SU-DHL-6 (cell line): ENCODE results near the gene CLEC18C.
"Not testable (repeated sequence)": the region's sequence is repeated elsewhere in the genome, so short reads cannot be mapped to it uniquely, and the experiment has no call there.

ENCODE experiments used
- H2AFZ ChIP-seq: fragments of 200-600 bp; sonication (generic); 2 replicates; pipeline ENCODE4 v1.6.1; 2014; ENCODE audit warnings: low read depth, mild to moderate bottlenecking, moderate library complexity, mixed read lengths, antibody characterized with exemption, low read length; ENCODE audit not compliant: severe bottlenecking
- H3F3A ChIP-seq: fragments of 200-600 bp; shearing (Covaris generic); 2 replicates; pipeline ENCODE4 v1.6.0; 2016; ENCODE audit warnings: antibody characterized with exemption, mild to moderate bottlenecking; ENCODE audit not compliant: insufficient read depth
- H3K27ac ChIP-seq: fragments of 200-600 bp; sonication (generic); 2 replicates; pipeline ENCODE4 v1.5.1; 2016; ENCODE audit warnings: low read depth, mild to moderate bottlenecking, low read length, moderate library complexity, mixed read lengths
- H3K27me3 ChIP-seq: fragments of 200-600 bp; sonication (generic), shearing (Covaris generic); 2 replicates; pipeline ENCODE4 v1.6.0; 2014; ENCODE audit warnings: mild to moderate bottlenecking, low read length
- H3K36me3 ChIP-seq: fragments of 200-600 bp; sonication (generic); 2 replicates; pipeline ENCODE4 v1.6.1; 2014; ENCODE audit warnings: mild to moderate bottlenecking, low read length, mixed read lengths
- H3K4me2 ChIP-seq: fragments of 300-600, 200-600 bp; shearing (Covaris generic), sonication (generic); 2 replicates; pipeline ENCODE4 v1.6.0; 2014; ENCODE audit warnings: low read length, low read depth, mild to moderate bottlenecking; ENCODE audit not compliant: poor library complexity, severe bottlenecking
- H3K4me3 ChIP-seq: fragments of 200-600 bp; sonication (generic); 2 replicates; pipeline ENCODE4 v1.5.1; 2014; ENCODE audit warnings: antibody characterized with exemption, low read length, mild to moderate bottlenecking, mixed read lengths; ENCODE audit not compliant: insufficient read depth, poor library complexity, severe bottlenecking
- H3K79me2 ChIP-seq: fragments of 200-600 bp; sonication (generic); 2 replicates; pipeline ENCODE4 v1.6.1; 2014; ENCODE audit warnings: mild to moderate bottlenecking, low read length, moderate library complexity; ENCODE audit not compliant: insufficient read depth
- H3K9ac ChIP-seq: fragments of 200-600 bp; sonication (generic); 2 replicates; pipeline ENCODE4 v1.7.0; 2014; ENCODE audit warnings: mild to moderate bottlenecking, low read length
- H3K9me2 ChIP-seq: fragments of 200-600 bp; sonication (generic); replicated peaks from 2 replicates; pipeline ENCODE4 v1.6.1; 2014; ENCODE audit warnings: low read length; ENCODE audit not compliant: insufficient read depth
- H3K9me3 ChIP-seq: fragments of 200-600 bp; sonication (generic); 2 replicates; pipeline ENCODE4 v1.6.1; 2014; ENCODE audit warnings: low read length, mixed read lengths; ENCODE audit not compliant: insufficient read depth
- H4K20me1 ChIP-seq: fragments of 200-600 bp; sonication (generic); 2 replicates; pipeline ENCODE4 v1.6.1; 2014; ENCODE audit warnings: low read depth, mild to moderate bottlenecking, antibody characterized with exemption, low read length, moderate library complexity, mixed read lengths

Gene CLEC18C

DNA sequence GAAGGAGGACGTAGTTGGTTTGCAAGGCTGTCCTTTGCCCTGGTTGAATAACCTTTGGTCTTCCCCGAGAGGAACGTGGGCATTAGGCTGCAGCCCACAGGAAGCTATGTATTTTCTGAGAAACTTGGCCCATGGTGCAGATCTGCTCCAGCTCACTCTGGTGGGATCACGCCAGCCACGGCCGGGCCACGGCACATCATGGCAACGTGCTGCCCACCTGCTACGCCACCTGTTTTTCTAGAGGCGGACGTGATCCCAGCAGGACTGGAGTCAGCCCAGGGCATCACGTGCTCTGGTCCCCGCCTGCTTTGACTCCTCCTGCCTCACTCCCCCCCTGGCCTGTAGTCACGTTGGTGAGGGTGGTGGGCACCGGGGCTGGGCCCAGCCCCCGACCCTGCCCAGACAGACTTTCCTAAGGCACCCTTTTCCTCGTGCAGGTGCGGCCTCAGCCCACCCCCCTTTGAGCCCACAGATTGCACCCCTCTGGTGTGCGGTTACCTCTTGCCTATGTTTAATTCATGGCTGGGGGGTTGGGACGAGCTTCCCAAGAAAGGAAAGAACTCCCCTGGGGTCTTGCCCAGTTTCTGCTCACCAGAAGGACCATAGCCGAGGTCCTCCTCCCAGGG lies at the start of gene CLEC18C:
Gene CLEC18C, plus strand, starts transcription at position 576 of the 626 bp plus-strand sequence. CDS start 492 bp downstream, outside the sequence.
- H3K36me3 ChIP-seq, H4K20me1 ChIP-seq, H3K9me3 ChIP-seq, H3K4me2 ChIP-seq, H3K27ac ChIP-seq, H3K9me2 ChIP-seq, H3K9ac ChIP-seq, H2AFZ ChIP-seq, H3K79me2 ChIP-seq, H3F3A ChIP-seq, H3K27me3 ChIP-seq, H3K4me3 ChIP-seq: not testable (repeated sequence)

DNA sequence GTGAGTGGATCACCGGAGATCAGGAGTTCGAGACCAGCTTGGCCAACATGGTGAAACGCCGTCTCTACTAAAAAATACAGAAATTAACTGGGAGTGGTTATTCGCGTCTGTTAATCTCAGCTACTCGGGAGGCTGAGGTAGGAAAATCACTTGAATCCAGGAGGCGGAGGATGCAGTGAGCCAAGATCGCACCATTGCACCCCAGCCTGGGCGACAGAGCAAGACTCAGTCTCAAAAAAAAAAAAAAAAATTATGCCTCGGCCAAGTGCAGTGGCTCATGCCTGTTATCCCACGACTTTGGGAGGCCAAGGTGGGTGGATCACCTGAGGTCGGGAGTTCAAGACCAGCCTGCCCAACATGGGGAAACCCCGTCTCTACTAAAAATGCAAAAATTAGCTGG lies 49.8 kb upstream of the CLEC18C start:
- H4K20me1 ChIP-seq, H3K9ac ChIP-seq, H3K4me2 ChIP-seq, H3K4me3 ChIP-seq, H3K79me2 ChIP-seq, H3K27ac ChIP-seq, H3F3A ChIP-seq, H3K9me2 ChIP-seq, H3K27me3 ChIP-seq, H3K36me3 ChIP-seq, H2AFZ ChIP-seq, H3K9me3 ChIP-seq: not testable (repeated sequence)

DNA sequence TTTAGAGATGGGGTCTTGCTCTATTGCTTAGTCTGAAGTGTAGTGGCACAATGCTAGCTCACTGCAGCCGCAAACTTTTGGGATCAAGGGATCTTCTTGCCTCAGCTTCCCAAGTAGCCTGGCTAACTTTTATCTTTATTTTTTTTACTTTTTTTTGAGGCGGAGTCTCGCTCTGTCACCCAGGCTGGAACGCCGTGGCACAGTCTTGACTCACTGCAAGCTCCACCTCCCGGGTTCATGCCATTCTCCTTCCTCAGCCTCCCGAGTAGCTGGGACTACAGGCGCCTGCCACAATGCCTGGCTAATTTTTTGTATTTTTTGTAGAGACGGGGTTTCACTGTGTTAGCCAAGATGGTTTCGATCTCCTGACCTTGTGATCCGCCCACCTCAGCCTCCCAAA lies 47.4 kb upstream of the CLEC18C start:
- H3K4me3 ChIP-seq, H3K9me3 ChIP-seq, H3K9ac ChIP-seq, H3K27ac ChIP-seq, H2AFZ ChIP-seq, H3K36me3 ChIP-seq, H3K9me2 ChIP-seq, H3K27me3 ChIP-seq, H3F3A ChIP-seq, H3K4me2 ChIP-seq, H4K20me1 ChIP-seq, H3K79me2 ChIP-seq: not testable (repeated sequence)

DNA sequence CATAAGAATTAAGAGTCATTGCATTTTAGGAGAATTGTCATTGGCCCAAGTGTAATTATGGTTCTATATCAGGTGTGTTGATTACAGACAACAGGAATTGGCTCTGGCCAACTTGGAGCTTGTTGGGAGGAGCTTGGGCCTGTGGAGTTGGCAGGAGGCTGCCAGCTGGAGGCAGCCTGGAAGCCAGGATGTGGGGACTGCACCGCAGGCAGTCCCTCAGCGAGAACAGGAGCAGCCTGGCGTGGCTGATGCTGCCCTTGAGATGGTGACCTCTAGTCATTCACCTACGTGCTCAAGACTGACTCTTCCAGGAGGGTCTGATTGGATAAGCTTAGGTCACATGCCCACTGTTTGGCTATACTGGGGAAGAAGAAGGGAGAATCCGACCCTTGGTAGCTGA lies 45.9 kb upstream of the CLEC18C start:
- not testable (repeated sequence) for H3F3A ChIP-seq, H4K20me1 ChIP-seq, H3K4me3 ChIP-seq, H3K27ac ChIP-seq, H3K4me2 ChIP-seq, H3K36me3 ChIP-seq, H3K79me2 ChIP-seq, H3K27me3 ChIP-seq, H3K9me2 ChIP-seq, H2AFZ ChIP-seq, H3K9ac ChIP-seq, H3K9me3 ChIP-seq

DNA sequence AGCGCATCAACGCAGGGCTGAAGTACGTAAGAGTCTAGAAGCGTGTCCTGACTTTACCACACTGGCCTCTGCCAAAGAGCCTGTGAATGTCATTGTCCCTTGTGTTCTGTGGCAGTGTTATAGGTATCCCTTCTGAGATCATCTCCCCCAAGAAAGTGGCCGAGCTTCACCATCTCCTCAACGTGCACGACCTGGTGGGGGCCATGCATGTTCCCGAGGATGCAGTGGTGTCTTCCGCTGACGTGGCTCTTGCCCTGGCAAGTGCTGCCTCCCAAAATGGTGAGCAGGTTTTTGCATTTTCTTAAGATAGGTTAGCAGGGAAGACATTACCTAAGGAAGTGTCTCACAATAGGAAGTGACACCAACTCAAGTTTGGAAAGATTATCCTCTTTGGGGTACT lies 44.7 kb upstream of the CLEC18C start:
- H3K9me3 ChIP-seq, H3K9ac ChIP-seq, H3K4me2 ChIP-seq, H2AFZ ChIP-seq, H3K4me3 ChIP-seq, H3F3A ChIP-seq, H3K9me2 ChIP-seq, H3K36me3 ChIP-seq, H3K27me3 ChIP-seq, H3K79me2 ChIP-seq, H3K27ac ChIP-seq, H4K20me1 ChIP-seq: not testable (repeated sequence)

DNA sequence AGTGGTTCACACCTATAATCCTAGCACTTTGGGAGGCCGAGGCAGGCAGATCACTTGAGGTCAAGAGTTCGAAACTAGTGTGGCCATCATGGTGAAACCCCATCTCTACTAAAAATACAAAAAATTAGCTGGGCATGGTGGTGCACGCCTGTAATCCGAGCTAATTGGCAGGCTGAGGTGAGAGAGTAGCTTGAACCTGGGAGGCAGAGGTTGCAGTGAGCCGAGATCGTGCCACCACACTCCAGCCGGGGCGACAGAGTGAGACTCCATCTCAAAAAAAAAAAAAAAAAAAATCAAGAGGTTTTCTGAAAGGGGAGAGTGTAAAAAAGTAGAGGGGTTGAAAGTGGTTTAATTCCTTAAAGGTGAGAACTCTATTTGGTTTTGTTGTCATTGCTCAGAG lies 37.8 kb upstream of the CLEC18C start:
- not testable (repeated sequence) for H3K9me2 ChIP-seq, H3F3A ChIP-seq, H2AFZ ChIP-seq, H3K9me3 ChIP-seq, H3K27me3 ChIP-seq, H3K27ac ChIP-seq, H3K79me2 ChIP-seq, H3K4me2 ChIP-seq, H3K9ac ChIP-seq, H3K4me3 ChIP-seq, H4K20me1 ChIP-seq, H3K36me3 ChIP-seq

DNA sequence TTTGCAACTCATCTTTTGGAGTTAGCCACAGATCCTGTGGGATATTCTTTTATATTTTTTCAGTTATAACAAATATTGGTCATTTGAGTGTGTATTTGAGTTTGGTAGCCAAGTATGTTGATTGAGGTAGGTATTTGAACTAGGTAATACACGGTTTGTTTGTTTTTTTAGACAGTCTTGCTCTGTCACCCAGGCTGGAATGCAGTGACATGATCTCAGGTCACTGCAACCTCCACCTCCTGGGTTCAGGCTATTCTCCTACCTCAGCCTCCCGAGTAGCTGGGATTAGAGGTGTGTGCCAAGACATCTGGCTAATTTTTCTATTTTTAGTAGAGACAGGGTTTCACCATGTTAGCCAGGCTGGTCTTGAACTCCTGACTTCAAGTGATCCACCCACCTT lies 37.0 kb upstream of the CLEC18C start:
- not testable (repeated sequence) for H3K4me3 ChIP-seq, H3K9me3 ChIP-seq, H3F3A ChIP-seq, H3K4me2 ChIP-seq, H3K36me3 ChIP-seq, H2AFZ ChIP-seq, H3K79me2 ChIP-seq, H3K9me2 ChIP-seq, H4K20me1 ChIP-seq, H3K27me3 ChIP-seq, H3K9ac ChIP-seq, H3K27ac ChIP-seq

DNA sequence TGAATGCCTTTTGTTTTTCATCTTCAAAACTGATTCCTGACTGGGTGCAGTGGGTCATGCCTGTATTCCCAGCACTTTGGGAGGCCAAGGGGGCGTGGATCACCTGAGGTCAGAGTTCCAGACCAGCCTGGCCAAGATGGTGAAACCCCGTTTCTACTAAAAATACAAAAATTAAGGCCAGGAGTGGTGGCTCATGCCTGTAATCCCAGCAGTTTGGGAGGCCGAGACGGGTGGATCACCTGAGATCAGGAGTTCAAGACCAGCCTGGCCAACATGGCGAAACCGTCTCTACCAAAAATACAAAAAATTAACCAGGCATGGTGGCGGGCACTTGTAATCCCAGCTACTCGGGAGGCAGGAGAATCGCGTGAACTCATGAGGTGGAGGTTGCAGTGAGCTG lies 30.8 kb upstream of the CLEC18C start:
- not testable (repeated sequence) for H3K9ac ChIP-seq, H3K27me3 ChIP-seq, H3K4me2 ChIP-seq, H3K9me3 ChIP-seq, H3K27ac ChIP-seq, H4K20me1 ChIP-seq, H3K36me3 ChIP-seq, H3K79me2 ChIP-seq, H2AFZ ChIP-seq, H3K9me2 ChIP-seq, H3F3A ChIP-seq, H3K4me3 ChIP-seq
